T-helper 2 cell treated with Interferon-gamma antibody and Interleukin-4, amounts not matched to agents 5 μg/mL and 100 μg/mL, for 36 hours (primary cell): Measurements from ENCODE around the gene PYGB.
"Not testable (repeated sequence)": the region's sequence is repeated elsewhere in the genome, so short reads cannot be mapped to it uniquely, and the experiment has no call there.

Source experiments
- DNase-seq: peaks from one replicate; pipeline ENCODE4 v3.0.0; 2021; ENCODE audit warnings: low spot score
- H3K27ac Mint-ChIP-seq: one replicate; pipeline ENCODE4 v1.8.0; 2021; ENCODE audit warnings: mild to moderate bottlenecking, mixed read lengths
- H3K27me3 Mint-ChIP-seq: one replicate; pipeline ENCODE4 v1.8.0; 2021; ENCODE audit warnings: low read depth, mixed read lengths
- H3K36me3 Mint-ChIP-seq: one replicate; pipeline ENCODE4 v1.8.0; 2021; ENCODE audit warnings: low read depth, mixed read lengths
- H3K4me1 Mint-ChIP-seq: one replicate; pipeline ENCODE4 v1.8.0; 2021; ENCODE audit warnings: low read depth, mixed read lengths
- H3K4me3 Mint-ChIP-seq: one replicate; pipeline ENCODE4 v1.8.0; 2022; ENCODE audit warnings: mild to moderate bottlenecking, moderate library complexity, mixed read lengths
- H3K9me3 Mint-ChIP-seq: one replicate; pipeline ENCODE4 v1.8.0; 2021; ENCODE audit warnings: mixed read lengths

The PYGB gene

GRCh38 chr20:25254986-25255680 lies 7.2 kb downstream of the PYGB start:
- H3K36me3 Mint-ChIP-seq = peaks cover 18% of the 10 kb centered on the region

GRCh38 chr20:25256226-25256859 lies 8.5 kb downstream of the PYGB start:
- H3K4me1 Mint-ChIP-seq = peaks cover 12% of the 10 kb centered on the region
- no peak overlapping the region for H3K4me3 Mint-ChIP-seq
- no peaks in the 10 kb centered on the region for H3K9me3 Mint-ChIP-seq
- H3K27me3 Mint-ChIP-seq = no peaks in the 10 kb centered on the region
- no peak overlapping the region for H3K27ac Mint-ChIP-seq
- no peak for DNase-seq
- peaks cover 30% of the 10 kb centered on the region for H3K36me3 Mint-ChIP-seq

More at GRCh38 chr20:25254986-25255680, 7.2 kb downstream of the PYGB start:
- Mint-ChIP-seq H3K9me3 (no peaks in the 10 kb centered on the region), H3K4me1 (peaks cover 13% of the 10 kb centered on the region), H3K4me3 (no peak overlapping the region), H3K27me3 (no peaks in the 10 kb centered on the region), H3K27ac (no peak overlapping the region)
- DNase-seq = no peak

GRCh38 chr20:25257130-25257529 lies 9.2 kb downstream of the PYGB start:
- no peak overlapping the region for H3K27ac Mint-ChIP-seq
- no peaks in the 10 kb centered on the region for H3K27me3 Mint-ChIP-seq
- DNase-seq = no peak
- no peaks in the 10 kb centered on the region for H3K9me3 Mint-ChIP-seq
- no peak overlapping the region for H3K4me3 Mint-ChIP-seq
- H3K4me1 Mint-ChIP-seq = peaks cover 12% of the 10 kb centered on the region
- peaks cover 37% of the 10 kb centered on the region for H3K36me3 Mint-ChIP-seq

GRCh38 chr20:25257756-25258475 lies 10.0 kb downstream of the PYGB start:
- Mint-ChIP-seq H3K36me3 (peaks cover 36% of the 10 kb centered on the region), H3K4me3 (no peak overlapping the region), H3K27me3 (no peaks in the 10 kb centered on the region), H3K9me3 (no peaks in the 10 kb centered on the region), H3K27ac (no peak overlapping the region), H3K4me1 (peaks cover 12% of the 10 kb centered on the region)
- no peak for DNase-seq

- no peaks in the 10 kb centered on the region for H3K27me3 Mint-ChIP-seq
- H3K4me3 Mint-ChIP-seq = no peak overlapping the region
- H3K36me3 Mint-ChIP-seq = peaks cover 37% of the 10 kb centered on the region
- H3K9me3 Mint-ChIP-seq = no peaks in the 10 kb centered on the region
- H3K27ac Mint-ChIP-seq = no peak overlapping the region
- H3K4me1 Mint-ChIP-seq = peaks cover 12% of the 10 kb centered on the region
- DNase-seq = no peak
Measured at GRCh38 chr20:25258476-25258805, 10.6 kb downstream of the PYGB start.

GRCh38 chr20:25258828-25259227 lies 10.9 kb downstream of the PYGB start:
- H3K9me3 Mint-ChIP-seq = no peaks in the 10 kb centered on the region
- H3K36me3 Mint-ChIP-seq = peaks cover 37% of the 10 kb centered on the region
- H3K27ac Mint-ChIP-seq = no peak overlapping the region
- peaks cover 12% of the 10 kb centered on the region for H3K4me1 Mint-ChIP-seq
- DNase-seq = no peak
- H3K4me3 Mint-ChIP-seq = no peak overlapping the region
- no peaks in the 10 kb centered on the region for H3K27me3 Mint-ChIP-seq

- no peak overlapping the region for H3K27ac Mint-ChIP-seq
- H3K9me3 Mint-ChIP-seq = no peaks in the 10 kb centered on the region
- DNase-seq = no peak
- no peaks in the 10 kb centered on the region for H3K27me3 Mint-ChIP-seq
- H3K36me3 Mint-ChIP-seq = peaks cover 37% of the 10 kb centered on the region
- H3K4me1 Mint-ChIP-seq = peaks cover 12% of the 10 kb centered on the region
- H3K4me3 Mint-ChIP-seq = no peak overlapping the region
Measured at GRCh38 chr20:25259358-25259757, 11.5 kb downstream of the PYGB start.

- Mint-ChIP-seq H3K27ac (no peak overlapping the region), H3K9me3 (no peaks in the 10 kb centered on the region), H3K4me3 (no peak overlapping the region), H3K36me3 (peaks cover 35% of the 10 kb centered on the region), H3K4me1 (peaks cover 9% of the 10 kb centered on the region), H3K27me3 (no peaks in the 10 kb centered on the region)
- no peak for DNase-seq
Measured at GRCh38 chr20:25259788-25260254, 11.9 kb downstream of the PYGB start.

GRCh38 chr20:25260770-25261437 lies 13.0 kb downstream of the PYGB start:
- not testable (repeated sequence) for H3K27ac Mint-ChIP-seq, H3K9me3 Mint-ChIP-seq, H3K4me3 Mint-ChIP-seq, DNase-seq, H3K27me3 Mint-ChIP-seq, H3K4me1 Mint-ChIP-seq
- peaks cover 35% of the 10 kb centered on the region for H3K36me3 Mint-ChIP-seq

GRCh38 chr20:25269057-25269832 lies 21.4 kb downstream of the PYGB start:
- Mint-ChIP-seq H3K4me3 (no peak overlapping the region), H3K4me1 (no peaks in the 10 kb centered on the region), H3K9me3 (no peaks in the 10 kb centered on the region), H3K27ac (no peak overlapping the region), H3K36me3 (no peaks in the 10 kb centered on the region), H3K27me3 (no peaks in the 10 kb centered on the region)
- DNase-seq = no peak

GRCh38 chr20:25269833-25270170 lies 21.9 kb downstream of the PYGB start:
- H3K4me3 Mint-ChIP-seq = no peak overlapping the region
- H3K27me3 Mint-ChIP-seq = no peaks in the 10 kb centered on the region
- H3K9me3 Mint-ChIP-seq = no peaks in the 10 kb centered on the region
- DNase-seq = no peak
- no peak overlapping the region for H3K27ac Mint-ChIP-seq
- H3K4me1 Mint-ChIP-seq = no peaks in the 10 kb centered on the region
- H3K36me3 Mint-ChIP-seq = no peaks in the 10 kb centered on the region

- H3K36me3 Mint-ChIP-seq = no peaks in the 10 kb centered on the region
- no peak overlapping the region for H3K27ac Mint-ChIP-seq
- DNase-seq = no peak
- no peaks in the 10 kb centered on the region for H3K27me3 Mint-ChIP-seq
- H3K4me1 Mint-ChIP-seq = no peaks in the 10 kb centered on the region
- no peaks in the 10 kb centered on the region for H3K9me3 Mint-ChIP-seq
- no peak overlapping the region for H3K4me3 Mint-ChIP-seq
Measured at GRCh38 chr20:25270829-25271251, 23.0 kb downstream of the PYGB start.

GRCh38 chr20:25271486-25272222 lies 23.8 kb downstream of the PYGB start:
- H3K27ac Mint-ChIP-seq = no peak overlapping the region
- no peaks in the 10 kb centered on the region for H3K36me3 Mint-ChIP-seq
- no peaks in the 10 kb centered on the region for H3K27me3 Mint-ChIP-seq
- no peak overlapping the region for H3K4me3 Mint-ChIP-seq
- no peaks in the 10 kb centered on the region for H3K4me1 Mint-ChIP-seq
- no peak for DNase-seq
- H3K9me3 Mint-ChIP-seq = no peaks in the 10 kb centered on the region
